Spinal cord (tissue), 10 donors: ENCODE data around the gene SH3GL2. TPM values are rescaled to one million over a fixed set of nuclear protein-coding genes. Genes with fewer than 3 reads are reported as not detected.
"Not testable (repeated sequence)": the region's sequence is repeated elsewhere in the genome, so short reads cannot be mapped to it uniquely, and the experiment has no call there.

Experiments
- DNase-seq, 6 donors: peaks; one replicate each; pipeline versions ENCODE4 v3.0.0 to v3.0.0-alpha.2; 2013 to 2015; ENCODE audit warnings: low spot score in 6 of 6, low read depth in 4 of 6
- H3K27ac ChIP-seq: one replicate; pipeline ENCODE4 v1.5.1; 2013; ENCODE audit warnings: low read depth, low read length, control low read depth
- H3K27me3 ChIP-seq: one replicate; pipeline ENCODE4 v1.6.1; 2013; ENCODE audit warnings: low read length; ENCODE audit not compliant: control insufficient read depth, insufficient read depth
- H3K36me3 ChIP-seq: one replicate; pipeline ENCODE4 v1.6.1; 2013; ENCODE audit warnings: low read length; ENCODE audit not compliant: control insufficient read depth, insufficient read depth
- H3K4me1 ChIP-seq: one replicate; pipeline ENCODE4 v1.6.1; 2013; ENCODE audit warnings: low read length; ENCODE audit not compliant: control insufficient read depth, insufficient read depth
- H3K4me3 ChIP-seq: one replicate; pipeline ENCODE4 v1.5.1; 2013; ENCODE audit warnings: low read depth, low read length, control low read depth
- H3K9me3 ChIP-seq: one replicate; pipeline ENCODE4 v1.6.1; 2013; ENCODE audit warnings: low read length; ENCODE audit not compliant: control insufficient read depth, insufficient read depth
- WGBS: methylation state at CpG from one replicate; pipeline ENCODE4 v1.1.5; 2013; ENCODE audit warnings: missing lambda C conversion rate; ENCODE audit not compliant: insufficient coverage; 5-methylcytosine and 5-hydroxymethylcytosine counted together
- polyA plus RNA-seq, 2 donors: library from polyadenylated mRNA; unstranded; fragments of 120-200 nt; gene quantifications; one replicate each; pipeline ENCODE4 v1.2.1, GENCODE V29; 2013; ENCODE audit not compliant: insufficient read length in 2 of 2
- total RNA-seq, 2 donors: library from RNA; depleted of rRNA in 1 of 2; stranded (reverse); fragments of 120-200 nt in 1 of 2; fragments of >200 nt in 1 of 2; gene quantifications; one replicate each; pipeline versions ENCODE4 v1.2.3 to v1.2.4, GENCODE V29; 2013 to 2014
- donor health status: healthy.

Gene SH3GL2
- total and polyA plus RNA-seq, 4 donors: 20.1 to 72.3 (median 60.7) TPM

- Histone ChIP-seq H3K4me1 (no peaks in the 10 kb centered on the region), H3K36me3 (no peaks in the 10 kb centered on the region), H3K27me3 (no peaks in the 10 kb centered on the region), H3K27ac (no peak overlapping the region), H3K9me3 (peaks cover 2% of the 10 kb centered on the region), H3K4me3 (no peak overlapping the region)
- no peak for DNase-seq
- 80% methylated on average over 1 of the region's 4 CpGs for WGBS
Measured at GRCh38 chr9:17751486-17751885, 172.6 kb downstream of the SH3GL2 start.

DNA sequence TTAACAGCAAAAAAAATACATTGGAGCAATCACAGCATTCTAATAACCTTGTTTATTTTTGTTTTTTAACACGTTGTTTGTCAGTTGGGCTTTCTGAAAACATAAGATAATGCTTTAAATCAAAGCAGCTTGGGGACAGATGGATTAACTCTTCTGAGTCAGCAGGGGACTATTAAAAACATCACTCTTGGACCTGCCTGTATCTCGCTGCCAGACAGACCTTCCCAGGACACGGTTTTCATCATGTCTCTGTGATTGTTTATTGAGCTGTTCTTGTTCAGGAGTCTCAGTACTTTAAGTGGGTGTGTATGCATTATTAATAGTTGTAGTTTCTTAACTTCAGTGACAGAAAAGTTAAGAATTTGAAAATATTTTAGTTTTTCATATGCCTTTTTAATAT lies 173.2 kb downstream of the SH3GL2 start:
- Histone ChIP-seq H3K27ac (no peak overlapping the region), H3K4me3 (no peak overlapping the region), H3K4me1 (no peaks in the 10 kb centered on the region), H3K36me3 (no peaks in the 10 kb centered on the region), H3K9me3 (peaks cover 2% of the 10 kb centered on the region), H3K27me3 (no peaks in the 10 kb centered on the region)
- 48% methylated on average over 2 of the region's 3 CpGs for WGBS
- no peak for DNase-seq

DNA sequence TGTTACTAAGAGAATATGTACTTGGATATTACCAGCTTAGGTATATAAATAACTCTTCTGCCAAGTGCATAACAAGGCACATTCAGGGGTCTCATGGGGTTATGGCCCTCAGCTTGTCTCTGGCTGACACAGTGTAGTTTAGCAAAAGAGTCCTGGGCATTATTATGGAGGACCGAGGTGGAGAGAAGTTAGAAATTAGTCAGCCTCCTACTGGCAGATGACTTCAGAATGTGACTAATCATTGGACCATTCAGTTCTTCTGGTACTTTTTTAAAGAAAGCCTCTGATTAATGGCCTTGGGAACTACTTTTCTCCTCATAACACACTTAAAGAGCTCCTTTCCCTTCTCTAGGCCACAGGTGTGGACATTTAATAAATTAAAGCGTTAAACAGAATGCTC lies 178.9 kb downstream of the SH3GL2 start:
- no peaks in the 10 kb centered on the region for H3K4me1 ChIP-seq
- no CpG with 5 or more reads among the region's 2 CpGs for WGBS
- H3K27me3 ChIP-seq: no peaks in the 10 kb centered on the region
- H3K27ac ChIP-seq: no peak overlapping the region
- H3K4me3 ChIP-seq: no peak overlapping the region
- peaks cover 2% of the 10 kb centered on the region for H3K9me3 ChIP-seq
- H3K36me3 ChIP-seq: no peaks in the 10 kb centered on the region
- no peak for DNase-seq

- no peak for DNase-seq
- Histone ChIP-seq H3K27me3 (no peaks in the 10 kb centered on the region), H3K4me1 (no peaks in the 10 kb centered on the region), H3K9me3 (no peaks in the 10 kb centered on the region), H3K27ac (no peak overlapping the region), H3K4me3 (no peak overlapping the region), H3K36me3 (no peaks in the 10 kb centered on the region)
- no CpG with 5 or more reads among the region's 2 CpGs for WGBS
Measured at GRCh38 chr9:17760250-17760649, 181.4 kb downstream of the SH3GL2 start.

- Histone ChIP-seq H3K4me3 (no peak overlapping the region), H3K4me1 (no peaks in the 10 kb centered on the region), H3K27ac (no peak overlapping the region), H3K9me3 (no peaks in the 10 kb centered on the region), H3K27me3 (no peaks in the 10 kb centered on the region), H3K36me3 (no peaks in the 10 kb centered on the region)
- WGBS: 70% methylated on average over 4 of the region's 6 CpGs
- DNase-seq: no peak
Measured at GRCh38 chr9:17761984-17762676, 183.3 kb downstream of the SH3GL2 start.

DNA sequence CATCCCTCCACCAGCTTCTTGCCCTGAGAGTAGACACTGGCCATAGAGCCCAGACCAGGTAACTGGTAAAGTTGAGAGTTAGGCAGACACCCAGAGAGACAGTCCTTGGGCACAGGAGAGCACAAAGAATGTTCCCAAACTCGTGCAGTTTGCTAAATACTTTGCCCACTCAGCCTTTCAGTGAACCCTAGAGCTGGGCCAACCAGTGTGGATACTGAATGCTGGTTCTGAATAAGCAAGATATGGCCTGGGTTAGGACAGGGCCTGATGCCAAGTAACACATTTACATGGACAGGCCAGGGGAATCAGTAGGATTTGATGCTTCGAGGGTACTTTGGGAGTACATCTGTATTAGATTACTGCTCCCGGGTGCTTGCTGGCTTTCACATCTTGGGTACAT lies 185.4 kb downstream of the SH3GL2 start:
- no CpG with 5 or more reads among the region's 3 CpGs for WGBS
- Histone ChIP-seq H3K4me1 (no peaks in the 10 kb centered on the region), H3K27me3 (no peaks in the 10 kb centered on the region), H3K27ac (no peak overlapping the region), H3K4me3 (no peak overlapping the region), H3K36me3 (no peaks in the 10 kb centered on the region), H3K9me3 (no peaks in the 10 kb centered on the region)
- no peak for DNase-seq

GRCh38 chr9:17765131-17765530 lies 186.3 kb downstream of the SH3GL2 start:
- H3K27ac ChIP-seq, H3K4me1 ChIP-seq, H3K4me3 ChIP-seq, H3K27me3 ChIP-seq, H3K36me3 ChIP-seq, H3K9me3 ChIP-seq, DNase-seq: not testable (repeated sequence)
- WGBS: 83% methylated on average over 1 of the region's 4 CpGs

DNA sequence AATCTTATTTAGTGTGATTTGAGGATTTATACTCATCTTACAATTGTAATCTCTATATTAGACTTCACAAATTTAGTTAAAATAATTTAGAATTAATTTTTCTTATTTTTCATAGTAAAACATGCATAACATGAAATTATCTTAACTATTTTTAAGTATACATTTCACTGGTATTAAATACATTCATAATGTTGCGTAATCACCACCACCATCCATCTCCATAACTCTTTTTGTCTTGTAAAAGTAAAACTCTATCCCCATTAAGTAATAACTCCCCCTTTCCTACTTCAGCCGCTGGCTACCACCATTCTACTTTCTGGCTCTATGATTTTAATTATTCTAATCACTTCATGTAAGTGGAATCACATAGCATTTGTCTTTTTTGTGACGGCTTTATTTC lies 193.4 kb downstream of the SH3GL2 start:
- no peak for DNase-seq
- H3K9me3 ChIP-seq: peaks cover 1% of the 10 kb centered on the region
- no CpG with 5 or more reads among the region's 3 CpGs for WGBS
- H3K27me3 ChIP-seq: no peaks in the 10 kb centered on the region
- H3K36me3 ChIP-seq: no peaks in the 10 kb centered on the region
- no peak overlapping the region for H3K4me3 ChIP-seq
- H3K27ac ChIP-seq: no peak overlapping the region
- H3K4me1 ChIP-seq: no peaks in the 10 kb centered on the region

GRCh38 chr9:17775656-17776055 lies 196.8 kb downstream of the SH3GL2 start:
- H3K27me3 ChIP-seq: no peaks in the 10 kb centered on the region
- no peaks in the 10 kb centered on the region for H3K4me1 ChIP-seq
- no peak for DNase-seq
- no peaks in the 10 kb centered on the region for H3K36me3 ChIP-seq
- H3K27ac ChIP-seq: no peak overlapping the region
- peaks cover 1% of the 10 kb centered on the region for H3K9me3 ChIP-seq
- H3K4me3 ChIP-seq: no peak overlapping the region

DNA sequence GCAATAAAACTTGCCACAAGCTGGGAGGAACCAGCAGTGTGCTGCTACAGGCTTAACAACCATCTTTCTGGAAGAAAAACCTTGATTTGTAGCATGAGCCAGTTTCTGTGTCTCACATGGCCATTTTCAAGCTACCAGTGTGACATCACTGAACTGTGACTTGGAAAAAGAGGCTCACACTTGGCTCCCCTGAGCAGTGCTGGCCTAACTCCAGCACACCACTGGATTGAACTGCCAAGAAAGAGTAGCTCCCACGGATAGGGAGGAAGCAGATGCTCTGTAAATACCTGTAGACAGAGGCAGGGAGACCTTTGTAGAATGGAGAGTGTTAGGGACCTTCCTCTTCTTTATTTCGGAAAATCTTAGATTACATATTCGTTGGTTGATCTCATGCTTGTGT lies 197.9 kb downstream of the SH3GL2 start:
- no peaks in the 10 kb centered on the region for H3K36me3 ChIP-seq
- peak; percentile 46 to 86 (median 66) for DNase-seq
- WGBS: no CpG with 5 or more reads among the region's 3 CpGs
- no peaks in the 10 kb centered on the region for H3K4me1 ChIP-seq
- H3K27me3 ChIP-seq: no peaks in the 10 kb centered on the region
- H3K9me3 ChIP-seq: peaks cover 1% of the 10 kb centered on the region
- H3K27ac ChIP-seq: peak overlapping the region; percentile 19
- no peak overlapping the region for H3K4me3 ChIP-seq
